ENCODE measurements around the gene TREX2. TPM values are rescaled to one million over a fixed set of nuclear protein-coding genes. Genes with fewer than 3 reads are reported as not detected.

Gene TREX2
- total and polyA plus RNA-seq, 2 of the 4 experiments (the other 2 are of a cell fraction) = 0.36 to 0.84 TPM

DNA sequence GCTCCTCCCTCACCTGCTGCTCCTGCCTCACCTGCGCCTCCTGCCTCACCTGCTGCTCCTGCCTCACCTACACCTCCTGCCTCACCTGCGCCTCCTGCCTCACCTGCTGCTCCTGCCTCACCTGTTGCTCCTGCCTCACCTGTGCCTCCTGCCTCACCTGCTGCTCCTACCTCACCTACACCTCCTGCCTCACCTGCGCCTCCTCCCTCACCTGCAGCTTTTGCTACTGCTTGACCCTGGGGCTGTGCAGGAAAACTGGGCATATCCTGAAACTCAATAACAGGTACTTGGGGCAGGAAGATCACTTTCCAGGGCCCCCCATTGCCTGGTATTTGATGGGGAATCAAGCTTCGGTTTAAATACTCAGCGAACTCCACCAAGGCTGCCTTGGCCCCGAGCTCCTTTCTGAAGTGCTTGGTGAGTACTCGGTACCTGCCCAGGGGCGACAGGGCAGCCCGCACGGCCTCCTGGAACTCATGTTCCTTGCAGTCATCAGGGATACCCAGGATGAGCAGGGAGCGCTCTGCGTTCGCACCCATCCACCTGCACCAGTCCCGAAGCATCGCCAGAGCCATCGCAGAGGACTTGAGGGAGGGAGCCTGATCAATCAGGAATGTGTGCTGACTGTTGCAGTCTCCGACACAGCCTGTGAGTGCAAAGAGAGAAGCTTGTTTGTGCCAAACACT is 47.4 kb downstream of the TREX2 start:
- no TSS peak for BruUV-seq (replicated peaks)
- H3K27me3 ChIP-seq (ENCODE audit: control insufficient read depth, insufficient read depth, low read length) = peaks cover 8% of the 10 kb centered on the region; the same call in 1 of the 2 replicates
- no peaks in the 10 kb centered on the region for H3K9me1 ChIP-seq (ENCODE audit: insufficient read depth, low read length)
- no peak overlapping the region for H2AFZ ChIP-seq (replicated peaks; ENCODE audit: low read length, poor library complexity)
- H2BK20ac ChIP-seq (ENCODE audit: low read depth, low read length) = no peak overlapping the region
- in situ Hi-C loops (cut with MboI; ENCODE audit: low sequenced_read_pairs) = no loop called here
- H4K20me1 ChIP-seq (ENCODE audit: insufficient read depth, low read length) = no peaks in the 10 kb centered on the region
- TF ChIP-seq RCOR1 (IDR thresholded peaks at IDR 0.05; ENCODE audit: insufficient replicate concordance, low read length) (no peak), SMC3 (IDR thresholded peaks at IDR 0.05; ENCODE audit: low read depth, low read length) (no peak)
- no peak overlapping the region for H2BK120ac ChIP-seq (ENCODE audit: low read depth, low read length)
- H3K4me1 ChIP-seq (ENCODE audit: control insufficient read depth, insufficient read depth, low read length) = no peaks in the 10 kb centered on the region
- ChIA-PET CTCF (no interaction called here), POLR2A (ENCODE audit: unreplicated experiment) (no interaction called here)
- no peaks in the 10 kb centered on the region for H3K36me3 ChIP-seq (ENCODE audit: control insufficient read depth, insufficient read depth, low read length)
- dilution Hi-C loops (cut with HindIII; ENCODE audit: low sequenced_read_pairs, unreplicated experiment) = no loop called here
- 100% methylated on average over 1 of the region's 17 CpGs; no CpG with 5 or more reads in 1 of the 2 experiments for WGBS, 2 experiments (ENCODE audit: extremely low coverage in 2 of 2, insufficient read length in 1 of 2)
- no peak overlapping the region for H3K4me2 ChIP-seq (ENCODE audit: low read depth, low read length)
- no peak overlapping the region for H4K91ac ChIP-seq (ENCODE audit: insufficient read depth, low read depth, low read length)
- H2BK5ac ChIP-seq (ENCODE audit: low read depth, low read length, poor library complexity, severe bottlenecking) = no peak overlapping the region
- no peak overlapping the region for H2AK9ac ChIP-seq (replicated peaks; ENCODE audit: low read depth, low read length, poor library complexity)
- no peak for ATAC-seq (ENCODE audit: low read depth)
- H3K27ac ChIP-seq (ENCODE audit: insufficient read depth, low read length) = no peak overlapping the region
- no peak overlapping the region for H2BK15ac ChIP-seq (ENCODE audit: low read depth, low read length)
- DNase-seq = no peak
- H3K23ac ChIP-seq (ENCODE audit: low read depth, low read length) = no peak overlapping the region
- H2AK5ac ChIP-seq (ENCODE audit: low read depth, low read length) = no peak overlapping the region
- no peak overlapping the region for H3K18ac ChIP-seq (ENCODE audit: low read depth, low read length)
- H3K4ac ChIP-seq (ENCODE audit: low read depth, low read length) = no peak overlapping the region
- H3K14ac ChIP-seq (replicated peaks; ENCODE audit: low read depth, low read length) = no peak overlapping the region
- no peak overlapping the region for H3K56ac ChIP-seq (ENCODE audit: extremely low read depth, insufficient read depth, low read length)
- no peak overlapping the region for H4K8ac ChIP-seq (ENCODE audit: low read depth in 2 of 2, low read length in 2 of 2)
- H3K79me1 ChIP-seq (ENCODE audit: low read depth in 1 of 2, low read length in 2 of 2) = no peaks in the 10 kb centered on the region
- no peak overlapping the region for H4K5ac ChIP-seq (ENCODE audit: low read depth, low read length)
- H3K9ac ChIP-seq (ENCODE audit: low read depth, low read length) = no peak overlapping the region
- intact Hi-C loops (cut with micrococcal nuclease) = no loop called here
- H3K4me3 ChIP-seq (ENCODE audit: insufficient read depth, low read depth, low read length) = no peak overlapping the region
- H3K9me3 ChIP-seq (ENCODE audit: control insufficient read depth, insufficient read depth, low read length) = no peaks in the 10 kb centered on the region; the same call in 1 of the 2 replicates

Data from IMR-90 (cell line).